H9 (cell line): Measurements from ENCODE around the gene CD86. TPM values are rescaled to one million over a fixed set of nuclear protein-coding genes. Genes with fewer than 3 reads are reported as not detected.
"Not testable (repeated sequence)": the region's sequence is repeated elsewhere in the genome, so short reads cannot be mapped to it uniquely, and the experiment has no call there.

ENCODE experiments used
- DNase-seq: peaks from one replicate; pipeline ENCODE4 v3.0.0-alpha.2; 2017
- H2AFZ ChIP-seq: one replicate; pipeline ENCODE4 v1.6.1; 2013; ENCODE audit warnings: mild to moderate bottlenecking, low read length, control low read depth, moderate library complexity
- H2AK5ac ChIP-seq: 2 replicates; pipeline ENCODE4 v1.6.1; 2013; ENCODE audit warnings: low read length, control low read depth, mixed read lengths; ENCODE audit not compliant: insufficient read length
- H2BK120ac ChIP-seq: one replicate; pipeline ENCODE4 v1.6.1; 2013; ENCODE audit warnings: low read depth, mild to moderate bottlenecking, low read length, control low read depth, inconsistent platforms; ENCODE audit not compliant: poor library complexity, severe bottlenecking
- H2BK12ac ChIP-seq: 2 replicates; pipeline ENCODE4 v1.6.1; 2013; ENCODE audit warnings: low read length, control low read depth, mixed read lengths, low read depth; ENCODE audit not compliant: insufficient read length
- H2BK15ac ChIP-seq: 2 replicates; pipeline ENCODE4 v1.6.1; 2013; ENCODE audit warnings: low read depth, low read length, control low read depth
- H2BK20ac ChIP-seq: one replicate; pipeline ENCODE4 v1.6.1; 2013; ENCODE audit warnings: low read depth, mild to moderate bottlenecking, low read length, control low read depth, inconsistent platforms; ENCODE audit not compliant: poor library complexity, severe bottlenecking
- H2BK5ac ChIP-seq: 2 replicates; pipeline ENCODE4 v1.6.1; 2013; ENCODE audit warnings: low read length, control low read depth, mixed read lengths; ENCODE audit not compliant: insufficient read length
- H3K14ac ChIP-seq: 2 replicates; pipeline ENCODE4 v1.6.1; 2013; ENCODE audit warnings: low read length, control low read depth; ENCODE audit not compliant: insufficient read depth
- H3K18ac ChIP-seq: 2 replicates; pipeline ENCODE4 v1.6.1; 2013; ENCODE audit warnings: low read depth, mild to moderate bottlenecking, mixed read lengths, low read length, control low read depth; ENCODE audit not compliant: insufficient read length
- H3K23ac ChIP-seq: 2 replicates; pipeline ENCODE4 v1.6.1; 2013; ENCODE audit warnings: low read length, control low read depth, mixed read lengths, low read depth; ENCODE audit not compliant: insufficient read length
- H3K23me2 ChIP-seq: 2 replicates; pipeline ENCODE4 v1.6.1; 2013; ENCODE audit warnings: low read depth, mild to moderate bottlenecking, mixed read lengths, low read length, control low read depth; ENCODE audit not compliant: insufficient read length, poor library complexity, severe bottlenecking
- H3K27ac ChIP-seq: 2 replicates; pipeline ENCODE4 v1.5.1; 2013; ENCODE audit warnings: low read length, control low read depth, mixed read lengths, low read depth; ENCODE audit not compliant: insufficient read length
- H3K27me3 ChIP-seq: 2 replicates; pipeline ENCODE4 v1.6.1; 2013; ENCODE audit warnings: low read length, control low read depth, inconsistent platforms; ENCODE audit not compliant: insufficient read depth
- H3K4ac ChIP-seq: 2 replicates; pipeline ENCODE4 v1.6.1; 2013; ENCODE audit warnings: low read depth, mild to moderate bottlenecking, control low read depth, inconsistent platforms, low read length, moderate library complexity
- H3K4me1 ChIP-seq: 2 replicates; pipeline ENCODE4 v1.6.1; 2013; ENCODE audit warnings: low read length, control low read depth, inconsistent platforms; ENCODE audit not compliant: insufficient read depth
- H3K4me2 ChIP-seq: 2 replicates; pipeline ENCODE4 v1.6.1; 2013; ENCODE audit warnings: low read length, control low read depth, mixed read lengths; ENCODE audit not compliant: insufficient read length, insufficient read depth
- H3K56ac ChIP-seq: 2 replicates; pipeline ENCODE4 v1.6.1; 2013; ENCODE audit warnings: low read depth, mild to moderate bottlenecking, mixed read lengths, low read length, control low read depth; ENCODE audit not compliant: insufficient read length
- H3K79me1 ChIP-seq: 2 replicates; pipeline ENCODE4 v1.6.1; 2013; ENCODE audit warnings: low read depth, mild to moderate bottlenecking, moderate library complexity, low read length, control low read depth, inconsistent platforms; ENCODE audit not compliant: insufficient read depth, poor library complexity, severe bottlenecking
- H3K79me2 ChIP-seq: 2 replicates; pipeline ENCODE4 v1.6.1; 2013; ENCODE audit warnings: low read length, control low read depth, inconsistent platforms; ENCODE audit not compliant: insufficient read depth
- H3K9ac ChIP-seq: 2 replicates; pipeline ENCODE4 v1.6.1; 2013; ENCODE audit warnings: low read length, control low read depth, mixed read lengths; ENCODE audit not compliant: insufficient read length; ENCODE audit errors: extremely low read depth
- H3K9me3 ChIP-seq: one replicate; pipeline ENCODE4 v1.6.1; 2013; ENCODE audit warnings: low read depth, low read length, inconsistent platforms; ENCODE audit not compliant: control insufficient read depth
- H3T11ph ChIP-seq: one replicate; pipeline ENCODE4 v1.6.1; 2013; ENCODE audit warnings: mild to moderate bottlenecking, low read length, control low read depth, inconsistent platforms
- H4K20me1 ChIP-seq: one replicate; pipeline ENCODE4 v1.6.1; 2013; ENCODE audit not compliant: control insufficient read depth, insufficient read length, insufficient read depth
- H4K5ac ChIP-seq: 2 replicates; pipeline ENCODE4 v1.6.1; 2013; ENCODE audit warnings: low read depth, mild to moderate bottlenecking, mixed read lengths, low read length, control low read depth; ENCODE audit not compliant: insufficient read length
- H4K8ac ChIP-seq: replicated peaks from 2 replicates; pipeline ENCODE4 v1.6.1; 2013; ENCODE audit warnings: low read length, control low read depth, mixed read lengths, low read depth; ENCODE audit not compliant: insufficient read length
- H4K91ac ChIP-seq: 2 replicates; pipeline ENCODE4 v1.6.1; 2013; ENCODE audit warnings: low read depth, mild to moderate bottlenecking, moderate library complexity, mixed read lengths, low read length, control low read depth; ENCODE audit not compliant: insufficient read length
- H3K27ac Mint-ChIP-seq, 3 experiments: 2 replicates in 2 of 3; 3 replicates in 1 of 3; pipeline ENCODE4 v1.8.0; 2020 to 2021; ENCODE audit warnings: mixed read lengths in 3 of 3, mild to moderate bottlenecking in 1 of 3, moderate library complexity in 1 of 3
- H3K27me3 Mint-ChIP-seq: 2 replicates; pipeline ENCODE4 v1.8.0; 2021; ENCODE audit warnings: low read depth, mild to moderate bottlenecking, moderate library complexity, mixed read lengths
- H3K36me3 Mint-ChIP-seq, 3 experiments: 2 replicates in 2 of 3; 3 replicates in 1 of 3; pipeline ENCODE4 v1.8.0; 2020 to 2021; ENCODE audit warnings: low read depth in 3 of 3, mixed read lengths in 3 of 3; ENCODE audit not compliant: insufficient read depth in 1 of 3
- H3K4me1 Mint-ChIP-seq, 2 experiments: 2 replicates each; pipeline ENCODE4 v1.8.0; 2020; ENCODE audit warnings: mixed read lengths in 2 of 2
- H3K4me3 Mint-ChIP-seq, 2 experiments: 2 replicates in 1 of 2; 3 replicates in 1 of 2; pipeline ENCODE4 v1.8.0; 2020 to 2021; ENCODE audit warnings: mild to moderate bottlenecking in 2 of 2, mixed read lengths in 2 of 2, moderate library complexity in 1 of 2
- H3K9me3 Mint-ChIP-seq, 2 experiments: 2 replicates in 1 of 2; 3 replicates in 1 of 2; pipeline ENCODE4 v1.8.0; 2020; ENCODE audit warnings: mild to moderate bottlenecking in 2 of 2, mixed read lengths in 2 of 2, moderate library complexity in 1 of 2
- WGBS: extraction: QIAGEN DNeasy Blood & Tissue Kit; methylation state at CpG from one replicate; pipeline ENCODE4 v1.1.7; 2013; ENCODE audit warnings: missing lambda C conversion rate, low lambda C conversion rate, mixed read lengths; ENCODE audit not compliant: insufficient read length; ENCODE audit errors: extremely low coverage; 5-methylcytosine and 5-hydroxymethylcytosine counted together
- total RNA-seq: library from RNA; stranded (reverse); gene quantifications from 2 replicates; pipeline ENCODE4 v1.2.1, GENCODE V29; 2021

Gene CD86
- total RNA-seq, 1 experiment from 2014 or later, result not detected

DNA sequence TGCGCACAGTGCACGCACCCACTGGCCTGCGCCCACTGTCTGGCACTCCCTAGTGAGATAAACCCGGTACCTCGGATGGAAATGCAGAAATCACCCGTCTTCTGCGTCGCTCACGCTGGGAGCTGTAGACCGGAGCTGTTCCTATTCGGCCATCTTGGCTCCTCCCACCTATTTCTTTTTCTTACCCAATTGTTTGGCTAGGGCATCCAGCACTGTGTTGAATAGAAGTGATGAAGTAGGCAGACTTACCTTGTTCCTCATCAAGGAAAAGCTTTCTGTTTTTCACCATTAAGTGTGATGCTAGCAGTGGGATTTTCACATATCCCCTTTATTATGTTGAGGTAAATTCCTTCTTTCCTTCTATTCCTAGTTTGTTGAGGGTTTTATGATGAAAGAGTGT, 7.4 kb upstream of the CD86 start:
- not testable (repeated sequence) for H3K27ac ChIP-seq, H4K5ac ChIP-seq, H3K4ac ChIP-seq, H2BK15ac ChIP-seq, H4K8ac ChIP-seq, H3K27me3 ChIP-seq, H3K4me3 Mint-ChIP-seq, H3T11ph ChIP-seq, H3K27me3 Mint-ChIP-seq, H4K20me1 ChIP-seq, H3K79me2 ChIP-seq, H3K4me2 ChIP-seq, H3K9me3 ChIP-seq, H3K27ac Mint-ChIP-seq, H3K4me1 Mint-ChIP-seq, H2BK5ac ChIP-seq, H4K91ac ChIP-seq, H2BK12ac ChIP-seq, H3K4me1 ChIP-seq, H2BK20ac ChIP-seq, H3K23me2 ChIP-seq, H3K79me1 ChIP-seq, H3K9ac ChIP-seq, H2AFZ ChIP-seq, H3K18ac ChIP-seq, DNase-seq, H3K56ac ChIP-seq, H3K14ac ChIP-seq, H2BK120ac ChIP-seq, H3K23ac ChIP-seq, H2AK5ac ChIP-seq
- Mint-ChIP-seq H3K9me3 (peaks cover 13 to 14% of the 10 kb centered on the region in 2 experiments; a peak in 4 of 5 replicates), H3K36me3 (peaks cover 2 to 11% (median 4%) of the 10 kb centered on the region in 3 experiments; a peak in 4 of 7 replicates)
- no CpG with 5 or more reads among the region's 11 CpGs for WGBS
